Loucy (cell line): ENCODE measurements around the gene CD38.
A peak's percentile ranks its signal among the peaks of the same experiment; 100 is the strongest.

Experiments used
- H2AFZ ChIP-seq: fragments of 200-600 bp; sonication (generic); 2 replicates; pipeline ENCODE4 v1.6.0; 2016; ENCODE audit warnings: antibody characterized with exemption, mild to moderate bottlenecking, low read length, moderate library complexity
- H3F3A ChIP-seq: fragments of 200-600 bp; 2 replicates; pipeline ENCODE4 v1.6.0; 2016; ENCODE audit warnings: antibody characterized with exemption, low read depth, mild to moderate bottlenecking
- H3K27me3 ChIP-seq: fragments of 200-600 bp; sonication (generic); 2 replicates; pipeline ENCODE4 v1.6.1; 2014; ENCODE audit warnings: low read length, mild to moderate bottlenecking; ENCODE audit not compliant: insufficient read depth, poor library complexity, severe bottlenecking
- H3K36me3 ChIP-seq: fragments of 200-600 bp; sonication (generic); 2 replicates; pipeline ENCODE4 v1.6.1; 2016; ENCODE audit warnings: low read length; ENCODE audit not compliant: insufficient read depth
- H3K4me1 ChIP-seq: fragments of 200-600 bp; sonication (generic); 2 replicates; pipeline ENCODE4 v1.5.1; 2014; ENCODE audit warnings: low read length, mild to moderate bottlenecking; ENCODE audit not compliant: insufficient read depth, poor library complexity, severe bottlenecking
- H3K4me2 ChIP-seq: fragments of 200-600 bp; sonication (generic); 2 replicates; pipeline ENCODE4 v1.6.0; 2014; ENCODE audit warnings: antibody characterized with exemption, low read length, low read depth, mild to moderate bottlenecking; ENCODE audit not compliant: poor library complexity, severe bottlenecking
- H3K4me3 ChIP-seq: fragments of 200-600 bp; sonication (generic); 2 replicates; pipeline ENCODE4 v1.5.1; 2014; ENCODE audit warnings: low read length, mild to moderate bottlenecking, mixed read lengths; ENCODE audit not compliant: poor library complexity, severe bottlenecking
- H3K79me2 ChIP-seq: fragments of 200-600 bp; sonication (generic); 2 replicates; pipeline ENCODE4 v1.6.1; 2014; ENCODE audit warnings: low read length; ENCODE audit not compliant: insufficient read depth
- H3K9ac ChIP-seq: fragments of 200-600 bp; sonication (generic); 2 replicates; pipeline ENCODE4 v1.6.0; 2014; ENCODE audit warnings: mild to moderate bottlenecking, low read depth, low read length, moderate library complexity; ENCODE audit not compliant: poor library complexity, severe bottlenecking
- H3K9me2 ChIP-seq: fragments of 200-600 bp; sonication (generic); replicated peaks from 2 replicates; pipeline ENCODE4 v1.6.1; 2016; ENCODE audit warnings: low read depth, low read length, mixed read lengths
- H3K9me3 ChIP-seq: fragments of 200-600 bp; sonication (generic); 2 replicates; pipeline ENCODE4 v1.6.1; 2014; ENCODE audit warnings: mild to moderate bottlenecking, antibody characterized with exemption, low read length, low read depth; ENCODE audit not compliant: insufficient read depth
- H4K20me1 ChIP-seq: fragments of 200-600 bp; sonication (generic); 2 replicates; pipeline ENCODE4 v1.6.0; 2014; ENCODE audit warnings: antibody characterized with exemption, low read length, mild to moderate bottlenecking; ENCODE audit not compliant: insufficient read depth, poor library complexity, severe bottlenecking
- EZH2phosphoT487 ChIP-seq: fragments of 200-600 bp; IDR thresholded peaks from 2 replicates; pipeline ENCODE4 v1.6.1; 2018; ENCODE audit warnings: antibody characterized with exemption, mild to moderate bottlenecking, moderate library complexity, borderline replicate concordance
- TF ChIP-seq, protein P1 (sequence below): fragments of 200-600 bp; sonication (generic); conservative IDR thresholded peaks from 2 replicates; pipeline ENCODE4 v1.5.1; 2014; ENCODE audit warnings: mild to moderate bottlenecking, antibody characterized with exemption, low read length

CD38 gene

GRCh38 chr4:15848191-15848842 is 70.2 kb downstream of the CD38 start:
- H3K9me3 ChIP-seq = no peaks in the 10 kb centered on the region
- H3K27me3 ChIP-seq = no peaks in the 10 kb centered on the region
- TF ChIP-seq, protein P1, sequence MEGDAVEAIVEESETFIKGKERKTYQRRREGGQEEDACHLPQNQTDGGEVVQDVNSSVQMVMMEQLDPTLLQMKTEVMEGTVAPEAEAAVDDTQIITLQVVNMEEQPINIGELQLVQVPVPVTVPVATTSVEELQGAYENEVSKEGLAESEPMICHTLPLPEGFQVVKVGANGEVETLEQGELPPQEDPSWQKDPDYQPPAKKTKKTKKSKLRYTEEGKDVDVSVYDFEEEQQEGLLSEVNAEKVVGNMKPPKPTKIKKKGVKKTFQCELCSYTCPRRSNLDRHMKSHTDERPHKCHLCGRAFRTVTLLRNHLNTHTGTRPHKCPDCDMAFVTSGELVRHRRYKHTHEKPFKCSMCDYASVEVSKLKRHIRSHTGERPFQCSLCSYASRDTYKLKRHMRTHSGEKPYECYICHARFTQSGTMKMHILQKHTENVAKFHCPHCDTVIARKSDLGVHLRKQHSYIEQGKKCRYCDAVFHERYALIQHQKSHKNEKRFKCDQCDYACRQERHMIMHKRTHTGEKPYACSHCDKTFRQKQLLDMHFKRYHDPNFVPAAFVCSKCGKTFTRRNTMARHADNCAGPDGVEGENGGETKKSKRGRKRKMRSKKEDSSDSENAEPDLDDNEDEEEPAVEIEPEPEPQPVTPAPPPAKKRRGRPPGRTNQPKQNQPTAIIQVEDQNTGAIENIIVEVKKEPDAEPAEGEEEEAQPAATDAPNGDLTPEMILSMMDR = peak; percentile 26; the same call in 1 of the 2 replicates
- no peak for TF ChIP-seq EZH2phosphoT487
- no peaks in the 10 kb centered on the region for H3F3A ChIP-seq
- H3K4me2 ChIP-seq = no peak overlapping the region
- no peaks in the 10 kb centered on the region for H3K4me1 ChIP-seq
- H3K9me2 ChIP-seq = no peaks in the 10 kb centered on the region
- H2AFZ ChIP-seq = no peak overlapping the region
- H3K4me3 ChIP-seq = no peak overlapping the region
- H4K20me1 ChIP-seq = no peaks in the 10 kb centered on the region
- no peaks in the 10 kb centered on the region; the same call in 1 of the 2 replicates for H3K36me3 ChIP-seq
- H3K79me2 ChIP-seq = no peaks in the 10 kb centered on the region
- H3K9ac ChIP-seq = no peak overlapping the region

DNA sequence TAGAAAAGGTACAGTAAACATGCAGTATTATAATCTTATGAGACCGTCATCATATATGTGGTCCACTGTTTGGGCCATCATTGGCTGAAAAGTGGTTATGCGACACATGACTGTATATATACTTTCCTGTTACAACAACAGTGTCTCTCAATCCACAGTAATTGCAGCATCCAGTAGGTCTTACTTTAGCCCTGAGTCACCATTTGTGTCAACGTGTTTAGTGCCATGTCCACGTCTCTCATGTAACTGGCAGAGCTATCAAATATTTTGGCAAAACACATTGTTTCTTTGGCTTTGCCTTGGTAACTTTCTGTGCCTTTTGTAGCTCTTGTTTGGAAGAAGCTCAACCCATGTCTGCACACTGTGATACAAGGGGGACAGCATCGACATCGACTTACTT is 73.8 kb downstream of the CD38 start:
- no peak overlapping the region for H3K4me3 ChIP-seq
- H3K27me3 ChIP-seq = no peaks in the 10 kb centered on the region
- no peaks in the 10 kb centered on the region for H3K79me2 ChIP-seq
- no peak overlapping the region for H2AFZ ChIP-seq
- H3K9me2 ChIP-seq = no peaks in the 10 kb centered on the region
- no peaks in the 10 kb centered on the region for H3K9me3 ChIP-seq
- no peaks in the 10 kb centered on the region for H4K20me1 ChIP-seq
- no peaks in the 10 kb centered on the region for H3K4me1 ChIP-seq
- no peak overlapping the region for H3K4me2 ChIP-seq
- no peak for TF ChIP-seq EZH2phosphoT487
- TF ChIP-seq, protein P1 = no peak
- H3F3A ChIP-seq = no peaks in the 10 kb centered on the region
- H3K36me3 ChIP-seq = no peaks in the 10 kb centered on the region; the same call in 1 of the 2 replicates
- no peak overlapping the region for H3K9ac ChIP-seq

- no peak overlapping the region for H3K9ac ChIP-seq
- no peaks in the 10 kb centered on the region; the same call in 1 of the 2 replicates for H3K36me3 ChIP-seq
- H3K4me1 ChIP-seq = no peaks in the 10 kb centered on the region
- no peak overlapping the region for H2AFZ ChIP-seq
- H3K4me2 ChIP-seq = no peak overlapping the region
- H3K4me3 ChIP-seq = no peak overlapping the region
- no peaks in the 10 kb centered on the region for H4K20me1 ChIP-seq
- H3K79me2 ChIP-seq = no peaks in the 10 kb centered on the region
- no peaks in the 10 kb centered on the region for H3K9me2 ChIP-seq
- H3F3A ChIP-seq = no peaks in the 10 kb centered on the region
- no peaks in the 10 kb centered on the region for H3K9me3 ChIP-seq
- TF ChIP-seq EZH2phosphoT487 = no peak
- TF ChIP-seq, protein P1 = no peak
- H3K27me3 ChIP-seq = no peaks in the 10 kb centered on the region
Measured at GRCh38 chr4:15852524-15852923, 74.4 kb downstream of the CD38 start.
